HepG2 (cell line): ENCODE data around the gene PPFIA4. TPM values are rescaled to one million over a fixed set of nuclear protein-coding genes. Genes with fewer than 3 reads are reported as not detected.

Experiments
- CREM ChIP-seq, 2 experiments: sonication (generic) in 1 of 2; formaldehyde crosslinking in 1 of 2; IDR thresholded peaks; 2 replicates each; pipeline versions ENCODE4 v1.4.0 to v1.6.1; 2016 to 2020; ENCODE audit warnings: antibody characterized with exemption in 1 of 2, mild to moderate bottlenecking in 1 of 2, missing genetic modification reagents in 1 of 2
- KDM6A ChIP-seq: IDR thresholded peaks from 2 replicates; pipeline ENCODE4 v1.6.1; 2016; ENCODE audit warnings: low read depth
- MBD4 ChIP-seq: IDR thresholded peaks from 2 replicates; pipeline ENCODE4 v1.6.1; 2012; ENCODE audit warnings: low read length, inconsistent platforms, borderline replicate concordance
- SALL1 ChIP-seq: sonication (generic); formaldehyde crosslinking; IDR thresholded peaks from 2 replicates; pipeline ENCODE4 v1.8.0; 2022; ENCODE audit warnings: mild to moderate bottlenecking, missing genetic modification reagents
- SRF ChIP-seq: IDR thresholded peaks from 2 replicates; pipeline ENCODE4 v1.6.1; 2011; ENCODE audit warnings: mild to moderate bottlenecking, low read depth, low read length, moderate library complexity
- ZNF644 ChIP-seq: IDR thresholded peaks from 2 replicates; pipeline ENCODE4 v1.6.1; 2016; ENCODE audit warnings: low read depth
- ZNF766 ChIP-seq: sonication (generic); formaldehyde crosslinking; IDR thresholded peaks from 2 replicates; pipeline ENCODE4 v1.5.0; 2020; ENCODE audit warnings: missing genetic modification reagents, borderline replicate concordance
- polyA plus RNA-seq, 8 experiments: library from polyadenylated mRNA; depleted of rRNA in 3 of 8; stranded (reverse) in 7 of 8; unstranded in 1 of 8; fragments of >200 nt; fragmentation: Illumina TruSeq in 4 of 8; extraction: Trizol in 4 of 8; gene quantifications; 2 replicates each; pipeline versions ENCODE4 v1.2.1 to v1.2.3, GENCODE V29; 2011 to 2016; ENCODE audit warnings: low read depth in 4 of 8, missing spikeins in 1 of 8, mixed read lengths in 1 of 8; ENCODE audit not compliant: insufficient read depth in 1 of 8
- total RNA-seq, 5 experiments: library from RNA; depleted of rRNA; stranded (reverse); fragments of >200 nt; fragmentation: Illumina TruSeq; extraction: Trizol; gene quantifications; 2 replicates each; pipeline ENCODE4 v1.2.3, GENCODE V29; 2016; ENCODE audit warnings: low read depth in 1 of 5
- TF ChIP-seq, protein P1 (sequence below): sonication (generic); formaldehyde crosslinking; IDR thresholded peaks from 2 replicates; pipeline ENCODE4 v1.9.0; 2021; ENCODE audit warnings: missing genetic modification reagents, mild to moderate bottlenecking, borderline replicate concordance
- TF ChIP-seq, protein P2 (sequence below): sonication (generic); formaldehyde crosslinking; IDR thresholded peaks from 2 replicates; pipeline ENCODE4 v1.8.1; 2023; ENCODE audit warnings: mild to moderate bottlenecking, missing genetic modification reagents
- TF ChIP-seq, protein P3 (sequence below): sonication (generic); formaldehyde crosslinking; IDR thresholded peaks from 2 replicates; pipeline ENCODE4 v1.8.0; 2023; ENCODE audit warnings: mild to moderate bottlenecking, missing genetic modification reagents
- TF ChIP-seq, protein P4 (sequence below): sonication (generic); formaldehyde crosslinking; IDR thresholded peaks from 2 replicates; pipeline ENCODE4 v1.4.0; 2020; ENCODE audit warnings: missing genetic modification reagents
- TF ChIP-seq, protein P5 (sequence below): sonication (generic); formaldehyde crosslinking; IDR thresholded peaks from 2 replicates; pipeline ENCODE4 v1.5.0; 2020; ENCODE audit warnings: mild to moderate bottlenecking, missing genetic modification reagents
- TF ChIP-seq, protein P6 (sequence below): sonication (generic); formaldehyde crosslinking; IDR thresholded peaks from 2 replicates; pipeline ENCODE4 v1.4.0; 2020; ENCODE audit warnings: missing genetic modification reagents, borderline replicate concordance
- TF ChIP-seq, protein P7 (sequence below): IDR thresholded peaks from 2 replicates; pipeline ENCODE4 v1.6.1; 2012; ENCODE audit warnings: inconsistent platforms

The PPFIA4 gene
- total and polyA plus RNA-seq, 2 of the 13 experiments (the other 11 are each of a cell fraction or from before 2014, with no cell fraction given), result 6.4 TPM; not detected in 1

DNA sequence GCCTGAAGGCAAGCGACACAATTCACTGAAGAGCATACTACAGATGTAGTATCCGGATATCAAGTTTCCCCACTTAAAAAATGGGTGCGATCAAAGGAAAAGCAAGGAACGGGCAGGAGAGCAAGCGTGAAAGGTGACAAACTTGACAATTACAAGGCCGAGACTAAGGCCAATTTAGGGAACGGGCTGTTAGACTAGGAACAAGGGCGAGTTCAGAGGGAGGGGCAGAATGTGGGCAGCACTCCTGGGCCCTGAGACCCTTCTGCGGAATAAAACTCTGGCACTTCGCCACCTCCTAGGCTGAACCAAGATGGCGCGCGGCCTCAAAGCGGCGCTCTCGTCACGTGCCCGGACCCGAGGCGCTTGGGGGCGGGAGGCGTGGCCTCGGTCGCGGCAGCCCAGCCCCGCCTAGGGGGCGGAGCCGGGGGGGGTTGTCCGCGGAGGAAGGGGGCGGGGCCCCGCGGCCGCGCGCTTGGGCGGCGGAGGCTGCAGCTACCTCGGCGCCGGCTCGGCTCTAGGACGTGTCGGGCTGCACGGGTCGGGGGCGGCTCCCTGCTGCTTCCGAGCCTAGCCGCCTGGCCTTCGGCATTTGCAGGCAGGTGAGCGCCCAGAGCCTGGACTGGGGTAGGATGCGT is at the start of gene PPFIA4 (continued):
- TF ChIP-seq, protein P1, sequence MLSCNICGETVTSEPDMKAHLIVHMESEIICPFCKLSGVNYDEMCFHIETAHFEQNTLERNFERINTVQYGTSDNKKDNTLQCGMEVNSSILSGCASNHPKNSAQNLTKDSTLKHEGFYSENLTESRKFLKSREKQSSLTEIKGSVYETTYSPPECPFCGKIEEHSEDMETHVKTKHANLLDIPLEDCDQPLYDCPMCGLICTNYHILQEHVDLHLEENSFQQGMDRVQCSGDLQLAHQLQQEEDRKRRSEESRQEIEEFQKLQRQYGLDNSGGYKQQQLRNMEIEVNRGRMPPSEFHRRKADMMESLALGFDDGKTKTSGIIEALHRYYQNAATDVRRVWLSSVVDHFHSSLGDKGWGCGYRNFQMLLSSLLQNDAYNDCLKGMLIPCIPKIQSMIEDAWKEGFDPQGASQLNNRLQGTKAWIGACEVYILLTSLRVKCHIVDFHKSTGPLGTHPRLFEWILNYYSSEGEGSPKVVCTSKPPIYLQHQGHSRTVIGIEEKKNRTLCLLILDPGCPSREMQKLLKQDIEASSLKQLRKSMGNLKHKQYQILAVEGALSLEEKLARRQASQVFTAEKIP (CRISPR knock-in tag), result no peak
- TF ChIP-seq MBD4 (no peak), ZNF644 (CRISPR knock-in tag) (peak; percentile 80), SALL1 (CRISPR knock-in tag) (no peak; the same call in 1 of the 2 replicates), ZNF766 (CRISPR knock-in tag) (no peak), CREM (IDR thresholded peaks at IDR 0.05) (no peak), CREM (CRISPR knock-in tag; IDR thresholded peaks at IDR 0.05) (no peak), SRF (no peak), KDM6A (CRISPR knock-in tag) (no peak)
- TF ChIP-seq, protein P2, sequence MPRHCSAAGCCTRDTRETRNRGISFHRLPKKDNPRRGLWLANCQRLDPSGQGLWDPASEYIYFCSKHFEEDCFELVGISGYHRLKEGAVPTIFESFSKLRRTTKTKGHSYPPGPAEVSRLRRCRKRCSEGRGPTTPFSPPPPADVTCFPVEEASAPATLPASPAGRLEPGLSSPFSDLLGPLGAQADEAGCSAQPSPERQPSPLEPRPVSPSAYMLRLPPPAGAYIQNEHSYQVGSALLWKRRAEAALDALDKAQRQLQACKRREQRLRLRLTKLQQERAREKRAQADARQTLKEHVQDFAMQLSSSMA, result no peak
- TF ChIP-seq, protein P3, sequence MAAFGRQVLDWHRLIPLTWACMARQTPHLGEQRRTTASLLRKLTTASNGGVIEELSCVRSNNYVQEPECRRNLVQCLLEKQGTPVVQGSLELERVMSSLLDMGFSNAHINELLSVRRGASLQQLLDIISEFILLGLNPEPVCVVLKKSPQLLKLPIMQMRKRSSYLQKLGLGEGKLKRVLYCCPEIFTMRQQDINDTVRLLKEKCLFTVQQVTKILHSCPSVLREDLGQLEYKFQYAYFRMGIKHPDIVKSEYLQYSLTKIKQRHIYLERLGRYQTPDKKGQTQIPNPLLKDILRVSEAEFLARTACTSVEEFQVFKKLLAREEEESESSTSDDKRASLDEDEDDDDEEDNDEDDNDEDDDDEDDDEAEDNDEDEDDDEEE (CRISPR knock-in tag), result 0 out of 2 replicates have a peak, but pooled peaks have one; percentile 57
- TF ChIP-seq, protein P4, sequence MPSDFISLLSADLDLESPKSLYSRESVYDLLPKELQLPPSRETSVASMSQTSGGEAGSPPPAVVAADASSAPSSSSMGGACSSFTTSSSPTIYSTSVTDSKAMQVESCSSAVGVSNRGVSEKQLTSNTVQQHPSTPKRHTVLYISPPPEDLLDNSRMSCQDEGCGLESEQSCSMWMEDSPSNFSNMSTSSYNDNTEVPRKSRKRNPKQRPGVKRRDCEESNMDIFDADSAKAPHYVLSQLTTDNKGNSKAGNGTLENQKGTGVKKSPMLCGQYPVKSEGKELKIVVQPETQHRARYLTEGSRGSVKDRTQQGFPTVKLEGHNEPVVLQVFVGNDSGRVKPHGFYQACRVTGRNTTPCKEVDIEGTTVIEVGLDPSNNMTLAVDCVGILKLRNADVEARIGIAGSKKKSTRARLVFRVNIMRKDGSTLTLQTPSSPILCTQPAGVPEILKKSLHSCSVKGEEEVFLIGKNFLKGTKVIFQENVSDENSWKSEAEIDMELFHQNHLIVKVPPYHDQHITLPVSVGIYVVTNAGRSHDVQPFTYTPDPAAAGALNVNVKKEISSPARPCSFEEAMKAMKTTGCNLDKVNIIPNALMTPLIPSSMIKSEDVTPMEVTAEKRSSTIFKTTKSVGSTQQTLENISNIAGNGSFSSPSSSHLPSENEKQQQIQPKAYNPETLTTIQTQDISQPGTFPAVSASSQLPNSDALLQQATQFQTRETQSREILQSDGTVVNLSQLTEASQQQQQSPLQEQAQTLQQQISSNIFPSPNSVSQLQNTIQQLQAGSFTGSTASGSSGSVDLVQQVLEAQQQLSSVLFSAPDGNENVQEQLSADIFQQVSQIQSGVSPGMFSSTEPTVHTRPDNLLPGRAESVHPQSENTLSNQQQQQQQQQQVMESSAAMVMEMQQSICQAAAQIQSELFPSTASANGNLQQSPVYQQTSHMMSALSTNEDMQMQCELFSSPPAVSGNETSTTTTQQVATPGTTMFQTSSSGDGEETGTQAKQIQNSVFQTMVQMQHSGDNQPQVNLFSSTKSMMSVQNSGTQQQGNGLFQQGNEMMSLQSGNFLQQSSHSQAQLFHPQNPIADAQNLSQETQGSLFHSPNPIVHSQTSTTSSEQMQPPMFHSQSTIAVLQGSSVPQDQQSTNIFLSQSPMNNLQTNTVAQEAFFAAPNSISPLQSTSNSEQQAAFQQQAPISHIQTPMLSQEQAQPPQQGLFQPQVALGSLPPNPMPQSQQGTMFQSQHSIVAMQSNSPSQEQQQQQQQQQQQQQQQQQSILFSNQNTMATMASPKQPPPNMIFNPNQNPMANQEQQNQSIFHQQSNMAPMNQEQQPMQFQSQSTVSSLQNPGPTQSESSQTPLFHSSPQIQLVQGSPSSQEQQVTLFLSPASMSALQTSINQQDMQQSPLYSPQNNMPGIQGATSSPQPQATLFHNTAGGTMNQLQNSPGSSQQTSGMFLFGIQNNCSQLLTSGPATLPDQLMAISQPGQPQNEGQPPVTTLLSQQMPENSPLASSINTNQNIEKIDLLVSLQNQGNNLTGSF (CRISPR knock-in tag), result peak; percentile 62; the same call in 1 of the 2 replicates
- TF ChIP-seq, protein P5, sequence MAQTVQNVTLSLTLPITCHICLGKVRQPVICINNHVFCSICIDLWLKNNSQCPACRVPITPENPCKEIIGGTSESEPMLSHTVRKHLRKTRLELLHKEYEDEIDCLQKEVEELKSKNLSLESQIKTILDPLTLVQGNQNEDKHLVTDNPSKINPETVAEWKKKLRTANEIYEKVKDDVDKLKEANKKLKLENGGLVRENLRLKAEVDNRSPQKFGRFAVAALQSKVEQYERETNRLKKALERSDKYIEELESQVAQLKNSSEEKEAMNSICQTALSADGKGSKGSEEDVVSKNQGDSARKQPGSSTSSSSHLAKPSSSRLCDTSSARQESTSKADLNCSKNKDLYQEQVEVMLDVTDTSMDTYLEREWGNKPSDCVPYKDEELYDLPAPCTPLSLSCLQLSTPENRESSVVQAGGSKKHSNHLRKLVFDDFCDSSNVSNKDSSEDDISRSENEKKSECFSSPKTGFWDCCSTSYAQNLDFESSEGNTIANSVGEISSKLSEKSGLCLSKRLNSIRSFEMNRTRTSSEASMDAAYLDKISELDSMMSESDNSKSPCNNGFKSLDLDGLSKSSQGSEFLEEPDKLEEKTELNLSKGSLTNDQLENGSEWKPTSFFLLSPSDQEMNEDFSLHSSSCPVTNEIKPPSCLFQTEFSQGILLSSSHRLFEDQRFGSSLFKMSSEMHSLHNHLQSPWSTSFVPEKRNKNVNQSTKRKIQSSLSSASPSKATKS (CRISPR knock-in tag), result no peak
- TF ChIP-seq, protein P6, sequence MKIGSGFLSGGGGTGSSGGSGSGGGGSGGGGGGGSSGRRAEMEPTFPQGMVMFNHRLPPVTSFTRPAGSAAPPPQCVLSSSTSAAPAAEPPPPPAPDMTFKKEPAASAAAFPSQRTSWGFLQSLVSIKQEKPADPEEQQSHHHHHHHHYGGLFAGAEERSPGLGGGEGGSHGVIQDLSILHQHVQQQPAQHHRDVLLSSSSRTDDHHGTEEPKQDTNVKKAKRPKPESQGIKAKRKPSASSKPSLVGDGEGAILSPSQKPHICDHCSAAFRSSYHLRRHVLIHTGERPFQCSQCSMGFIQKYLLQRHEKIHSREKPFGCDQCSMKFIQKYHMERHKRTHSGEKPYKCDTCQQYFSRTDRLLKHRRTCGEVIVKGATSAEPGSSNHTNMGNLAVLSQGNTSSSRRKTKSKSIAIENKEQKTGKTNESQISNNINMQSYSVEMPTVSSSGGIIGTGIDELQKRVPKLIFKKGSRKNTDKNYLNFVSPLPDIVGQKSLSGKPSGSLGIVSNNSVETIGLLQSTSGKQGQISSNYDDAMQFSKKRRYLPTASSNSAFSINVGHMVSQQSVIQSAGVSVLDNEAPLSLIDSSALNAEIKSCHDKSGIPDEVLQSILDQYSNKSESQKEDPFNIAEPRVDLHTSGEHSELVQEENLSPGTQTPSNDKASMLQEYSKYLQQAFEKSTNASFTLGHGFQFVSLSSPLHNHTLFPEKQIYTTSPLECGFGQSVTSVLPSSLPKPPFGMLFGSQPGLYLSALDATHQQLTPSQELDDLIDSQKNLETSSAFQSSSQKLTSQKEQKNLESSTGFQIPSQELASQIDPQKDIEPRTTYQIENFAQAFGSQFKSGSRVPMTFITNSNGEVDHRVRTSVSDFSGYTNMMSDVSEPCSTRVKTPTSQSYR (CRISPR knock-in tag), result no peak
- TF ChIP-seq, protein P7, sequence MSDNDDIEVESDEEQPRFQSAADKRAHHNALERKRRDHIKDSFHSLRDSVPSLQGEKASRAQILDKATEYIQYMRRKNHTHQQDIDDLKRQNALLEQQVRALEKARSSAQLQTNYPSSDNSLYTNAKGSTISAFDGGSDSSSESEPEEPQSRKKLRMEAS, result peak; percentile 88
